Measurements from ENCODE around the gene PARP11.

The PARP11 gene

GRCh38 chr12:3768911-3769447 lies 104.2 kb downstream of the PARP11 start:
- DNase-seq: no peak

- no peak for DNase-seq
Observed at GRCh38 chr12:3761116-3761735, 112.0 kb downstream of the PARP11 start.

GRCh38 chr12:3759878-3760277 lies 113.3 kb downstream of the PARP11 start:
- no peak for DNase-seq
